GM21423 (cell line): Measurements from ENCODE around the gene HORMAD2.

Experiments
- ATAC-seq: cut with Tn5 transposase; IDR thresholded peaks from one replicate; pipeline ENCODE4 v1.9.1; 2021; ENCODE audit warnings: mild to moderate bottlenecking, moderate library complexity; ENCODE audit not compliant: unreplicated experiment

Gene HORMAD2

DNA sequence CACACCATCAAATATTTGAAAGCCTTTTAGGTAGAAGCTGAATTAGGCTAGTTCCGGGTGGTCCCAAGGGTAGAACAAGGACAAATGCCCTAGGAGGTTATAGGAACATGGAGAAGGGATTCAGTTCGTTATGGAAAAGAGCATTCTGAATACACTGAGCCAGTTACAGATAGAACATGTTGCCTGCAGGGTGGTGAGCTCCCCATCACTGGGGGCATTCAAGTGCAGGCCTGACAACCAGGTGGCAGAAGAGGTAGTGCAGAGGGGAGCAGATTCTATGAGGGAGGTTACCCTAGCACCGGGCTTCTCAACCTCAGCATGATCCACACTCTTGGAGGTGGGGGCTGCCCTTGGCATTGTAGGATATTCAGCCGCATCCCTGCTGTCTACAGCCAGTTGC lies 142.1 kb downstream of the HORMAD2 start:
- ATAC-seq = no peak

DNA sequence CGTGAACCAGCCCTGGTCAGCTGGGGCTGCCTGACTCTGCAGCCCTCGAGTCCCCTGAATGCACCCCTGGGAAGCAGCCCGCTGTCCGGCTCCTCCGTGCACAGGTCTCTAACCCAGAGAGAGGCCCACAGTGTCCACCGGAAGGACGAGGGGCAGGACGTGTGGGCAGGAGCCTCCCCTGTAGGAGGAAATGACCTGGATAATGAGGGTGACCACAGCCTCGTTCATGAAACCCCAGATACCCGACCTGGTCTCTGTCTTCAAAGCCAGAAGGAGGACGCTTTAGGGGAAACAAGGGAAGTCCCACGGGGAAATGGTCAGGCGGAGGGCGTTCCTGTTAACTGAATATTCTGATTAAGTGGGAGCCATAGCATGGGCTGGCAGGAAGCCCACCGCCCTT lies 143.0 kb downstream of the HORMAD2 start:
- no peak for ATAC-seq

DNA sequence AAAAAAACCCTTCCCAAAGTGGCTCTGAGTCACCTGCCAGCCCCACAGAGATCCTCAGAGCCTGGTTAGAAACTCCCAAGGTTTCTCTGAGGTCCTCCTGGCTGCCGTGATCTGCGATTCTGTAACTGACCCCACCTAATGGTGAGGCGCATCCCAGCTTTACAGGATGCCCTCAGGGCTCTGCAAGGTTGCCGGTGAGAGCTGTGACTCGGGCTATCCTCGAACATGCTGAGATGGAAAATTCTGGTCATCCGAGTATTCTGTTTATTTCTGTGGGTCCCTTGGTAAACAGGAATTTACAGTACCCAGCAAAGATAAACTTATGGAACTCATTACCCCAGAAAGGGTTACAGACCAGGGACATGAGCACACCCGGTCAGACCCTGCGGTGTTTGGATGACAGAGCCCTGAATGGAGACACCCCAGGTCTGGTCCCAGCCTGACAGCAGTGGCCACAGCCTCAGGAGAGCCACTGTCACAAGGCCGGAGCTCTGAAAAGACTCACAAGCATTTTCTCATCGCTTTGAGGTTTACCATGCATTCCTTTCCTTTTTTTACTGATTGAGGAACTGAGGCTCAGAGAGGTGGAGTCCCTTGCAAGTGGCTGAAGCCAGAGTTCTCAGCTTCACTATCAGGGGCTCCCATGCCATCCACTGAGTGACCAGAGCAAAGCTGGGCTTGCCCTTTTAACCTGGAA lies 144.0 kb downstream of the HORMAD2 start:
- ATAC-seq = no peak

DNA sequence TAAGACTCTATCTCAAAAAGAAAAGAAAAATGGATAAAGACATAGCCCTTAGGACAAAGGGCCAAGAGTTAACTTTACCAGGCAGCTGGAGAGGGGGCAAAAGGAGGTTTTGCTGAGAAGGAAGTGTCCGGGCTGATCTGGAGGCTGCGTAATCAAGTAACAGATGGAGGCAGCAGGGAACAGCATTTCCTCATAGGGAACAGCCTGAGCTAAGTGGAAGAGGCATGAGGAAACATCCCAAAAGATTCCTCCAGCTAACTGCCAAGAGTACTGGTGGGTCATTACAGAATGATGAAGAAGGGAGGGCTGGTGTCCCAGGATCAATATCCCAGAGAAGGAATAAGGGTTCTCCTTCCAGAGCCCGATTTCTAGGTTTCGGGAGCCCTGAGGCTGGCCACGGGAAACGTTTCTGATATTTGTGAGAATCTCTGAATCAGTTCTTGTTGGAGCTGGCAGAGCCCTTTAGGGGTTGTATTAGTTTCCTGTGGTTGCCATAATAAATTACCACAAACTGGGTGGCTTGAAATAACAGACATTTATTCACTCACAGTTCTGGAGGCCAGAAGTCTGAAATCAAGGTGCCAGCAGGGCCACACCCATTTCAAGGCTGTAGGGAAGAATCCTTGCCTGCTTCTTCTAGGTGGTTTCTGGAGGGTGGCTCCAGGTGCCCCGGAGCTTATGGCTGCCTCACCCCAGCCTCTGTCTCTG lies 145.1 kb downstream of the HORMAD2 start:
- ATAC-seq = no peak

DNA sequence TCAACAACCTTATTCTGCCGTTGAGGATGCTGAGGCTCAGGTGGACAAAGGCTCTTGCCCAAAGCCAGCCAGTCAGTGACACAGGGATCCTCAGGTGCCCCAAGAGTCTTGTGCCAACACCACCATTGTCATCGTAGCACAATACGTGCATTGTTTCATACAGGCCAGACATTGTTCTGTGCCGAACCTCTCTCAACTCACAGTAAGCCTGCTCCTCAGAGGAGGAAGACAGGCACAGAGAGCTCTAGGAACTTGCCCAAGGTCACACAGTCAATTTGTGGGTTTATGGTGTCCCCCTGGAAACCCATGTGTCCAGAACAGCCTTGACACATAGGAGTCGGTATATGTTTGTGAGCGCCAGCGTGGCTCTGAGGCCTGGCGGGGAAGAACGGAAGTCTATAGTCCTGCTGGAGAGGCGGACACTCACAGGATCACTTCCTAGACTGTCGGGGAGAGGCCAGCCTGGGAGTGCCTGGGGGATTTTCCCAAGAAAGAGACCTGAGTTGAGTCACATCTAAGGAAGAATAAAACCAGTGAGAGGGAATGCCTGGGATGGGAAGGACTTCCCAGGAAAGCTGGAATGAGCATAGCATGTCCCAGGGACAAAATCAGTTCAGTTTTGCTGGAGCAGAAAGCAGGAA lies 146.0 kb downstream of the HORMAD2 start:
- no peak for ATAC-seq
